Measurements from ENCODE around the gene APLP2.

GRCh38 chr11:130023204-130023603 lies 46.5 kb upstream of the APLP2 start:
- TF ChIP-seq POLR2A (IDR thresholded peaks at IDR 0.05), result no peak
- no peak for TF ChIP-seq CTCF (IDR thresholded peaks at IDR 0.05)

All from testis (tissue), 2 donors.